ENCODE results near the gene NEDD4L. TPM values are rescaled to one million over a fixed set of nuclear protein-coding genes. Genes with fewer than 3 reads are reported as not detected.
"Not testable (repeated sequence)": the region's sequence is repeated elsewhere in the genome, so short reads cannot be mapped to it uniquely, and the experiment has no call there.

The NEDD4L gene
- total RNA-seq, 1 donor from 2014 or later = 55.3 TPM

- peak; percentile 29 for DNase-seq
These were observed 385.4 kb downstream of the NEDD4L start for GRCh38 chr18:58429442-58429841.

- DNase-seq = no peak
These were observed 387.2 kb downstream of the NEDD4L start for GRCh38 chr18:58431215-58431614.

DNA sequence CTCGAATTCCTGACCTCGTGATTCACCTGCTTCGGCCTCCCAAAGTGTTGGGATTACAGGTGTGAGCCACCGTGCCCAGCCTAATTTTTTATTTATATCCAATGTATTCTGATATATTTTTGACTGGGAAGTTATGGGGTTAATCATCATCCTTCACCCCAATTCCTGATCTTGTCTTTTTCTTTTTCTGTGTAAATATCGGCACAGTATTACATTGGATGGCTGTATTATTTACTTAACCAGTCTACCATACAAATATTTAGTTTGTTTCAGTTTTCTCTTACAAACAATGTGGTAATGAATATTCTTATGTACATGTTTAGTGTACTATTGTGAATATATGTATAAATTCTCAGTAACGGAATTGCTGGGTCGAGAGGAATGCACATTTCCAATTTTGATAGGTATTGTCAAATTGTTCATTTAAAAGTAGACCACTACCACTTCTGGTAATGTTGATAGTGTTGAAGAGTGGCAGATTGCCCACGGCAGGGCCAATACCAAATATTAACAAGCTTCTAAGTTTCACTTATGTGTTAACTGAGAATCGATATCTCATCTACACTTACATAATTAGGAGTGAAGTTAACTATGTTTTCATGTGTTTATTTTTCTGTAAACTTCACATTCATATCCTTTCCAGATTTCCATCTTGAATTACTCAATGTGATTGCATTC is 388.2 kb downstream of the NEDD4L start:
- DNase-seq = no peak

- not testable (repeated sequence) for DNase-seq
These were observed 391.4 kb downstream of the NEDD4L start for GRCh38 chr18:58435221-58436005.

DNA sequence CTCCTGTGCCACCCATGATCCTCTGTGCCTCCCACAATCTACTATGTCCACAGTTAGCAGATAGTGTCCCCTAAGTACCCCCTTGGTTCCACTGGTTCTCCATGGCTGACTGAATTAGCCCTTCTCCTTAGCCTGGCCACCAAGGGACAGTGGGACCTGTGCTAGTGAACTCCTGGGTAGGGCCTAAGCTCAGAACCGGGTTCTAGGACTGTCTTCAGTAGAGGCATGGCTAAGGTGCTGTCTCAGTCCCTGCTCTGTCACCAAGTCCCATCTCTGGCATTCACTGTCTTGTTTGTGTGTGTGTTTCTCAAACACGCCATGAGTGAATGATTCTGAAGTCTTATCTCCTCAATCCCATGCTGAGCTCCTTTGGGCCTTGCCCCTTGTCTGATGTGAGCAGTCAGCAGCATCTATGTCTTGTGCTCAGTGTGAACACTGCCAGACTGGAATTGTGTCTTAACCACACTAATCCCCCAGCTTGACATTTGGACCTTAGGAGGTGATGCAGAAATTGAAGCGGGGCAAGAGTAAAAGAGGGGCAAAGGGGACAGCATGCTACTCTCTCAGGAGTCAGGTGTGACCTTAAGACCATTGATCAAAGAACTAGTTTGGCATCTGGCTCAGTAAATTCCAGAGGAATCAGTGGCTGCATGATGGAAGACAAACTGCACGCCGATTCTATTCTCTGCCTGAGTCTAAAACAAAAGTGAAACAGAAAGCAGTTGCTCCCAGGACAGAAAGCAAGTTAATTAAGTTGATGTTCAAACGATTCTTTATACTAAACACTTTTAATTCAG is 394.3 kb downstream of the NEDD4L start:
- DNase-seq = peak; percentile 32

- DNase-seq = no peak
These were observed 394.9 kb downstream of the NEDD4L start for GRCh38 chr18:58438958-58439300.

DNA sequence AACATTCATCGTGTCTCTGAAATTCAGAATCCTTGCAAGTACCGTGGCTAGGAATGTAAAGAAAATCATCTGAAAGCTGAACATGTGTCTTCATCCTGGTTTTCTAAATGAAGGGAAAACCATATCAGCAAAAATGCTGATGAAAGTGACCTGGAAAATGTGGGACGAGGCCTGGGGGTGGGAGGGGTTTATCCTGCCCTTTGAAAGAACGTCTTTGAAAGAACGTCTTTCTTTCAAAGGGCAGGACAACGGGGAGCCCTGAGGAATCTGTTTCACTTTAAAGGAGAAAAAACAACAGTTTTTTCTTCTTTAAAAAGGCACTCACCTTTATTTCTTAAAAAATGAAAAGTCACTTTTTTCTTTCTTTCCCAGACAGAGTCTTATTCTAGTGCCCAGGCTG is 399.6 kb downstream of the NEDD4L start:
- no peak for DNase-seq

DNA sequence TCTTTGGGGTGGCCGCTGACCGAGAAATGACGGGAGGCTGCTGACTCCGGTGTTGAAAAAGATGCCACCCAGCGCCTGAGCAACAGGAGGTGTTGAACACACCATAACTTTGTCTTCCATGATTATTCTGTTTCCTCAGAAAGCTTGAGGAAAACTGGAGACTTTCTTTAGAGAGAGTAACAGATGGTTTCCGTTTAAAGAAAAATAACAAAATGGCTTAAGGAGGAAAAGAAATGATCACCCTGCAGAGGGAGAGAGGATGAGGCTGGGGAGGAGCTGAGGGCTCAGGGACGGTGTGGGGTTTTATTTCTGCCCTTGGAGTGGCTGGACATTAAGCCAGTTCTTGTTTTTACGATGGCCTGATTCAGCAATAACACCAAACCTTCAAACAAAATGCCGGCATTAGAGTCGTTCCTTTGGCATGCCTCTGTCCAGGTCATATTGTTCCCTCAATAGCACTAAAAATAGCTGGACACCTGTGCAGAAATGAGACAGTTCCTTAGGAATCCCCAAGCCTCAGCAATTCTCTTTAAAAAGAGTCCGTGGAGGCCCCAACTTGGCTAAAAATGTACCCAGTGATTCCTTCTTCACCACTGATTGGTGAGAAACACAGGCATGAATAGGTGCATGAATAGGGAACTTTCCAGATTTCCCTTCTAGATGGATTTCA is 402.5 kb downstream of the NEDD4L start:
- peak; percentile 57 for DNase-seq

DNA sequence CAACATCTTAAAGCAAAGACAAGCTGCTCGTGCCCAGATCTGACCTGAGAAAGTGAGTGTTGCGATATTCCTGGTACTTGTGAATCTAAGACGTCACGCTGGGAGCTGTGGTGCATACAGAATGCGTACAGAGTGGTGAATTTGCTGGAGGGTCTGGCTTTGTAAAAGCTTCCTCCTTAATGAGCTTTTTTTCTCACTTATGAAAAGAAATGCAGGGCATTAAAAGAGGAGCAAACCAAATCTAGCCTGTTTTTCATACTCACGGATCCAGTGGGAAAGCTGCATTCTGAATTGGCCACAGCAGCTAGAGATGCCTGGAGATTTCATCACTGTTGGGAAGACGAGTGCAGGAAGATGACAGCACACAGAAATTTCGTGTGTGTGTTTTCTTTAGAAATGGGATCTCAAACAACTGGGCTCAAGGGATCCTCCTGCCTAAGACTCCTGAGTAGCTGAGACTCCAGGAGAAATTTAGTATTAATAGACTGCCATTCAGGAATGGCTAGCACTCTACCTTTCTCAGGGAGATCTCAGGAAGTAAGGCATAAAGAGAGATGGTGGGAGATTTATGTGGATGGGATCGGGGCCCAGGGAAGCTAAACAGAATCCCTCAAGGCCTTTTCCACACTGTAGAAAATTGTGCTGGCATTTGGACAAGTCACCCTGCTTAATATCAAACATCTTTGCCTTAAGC is 403.5 kb downstream of the NEDD4L start:
- peak; percentile 61 for DNase-seq

DNA sequence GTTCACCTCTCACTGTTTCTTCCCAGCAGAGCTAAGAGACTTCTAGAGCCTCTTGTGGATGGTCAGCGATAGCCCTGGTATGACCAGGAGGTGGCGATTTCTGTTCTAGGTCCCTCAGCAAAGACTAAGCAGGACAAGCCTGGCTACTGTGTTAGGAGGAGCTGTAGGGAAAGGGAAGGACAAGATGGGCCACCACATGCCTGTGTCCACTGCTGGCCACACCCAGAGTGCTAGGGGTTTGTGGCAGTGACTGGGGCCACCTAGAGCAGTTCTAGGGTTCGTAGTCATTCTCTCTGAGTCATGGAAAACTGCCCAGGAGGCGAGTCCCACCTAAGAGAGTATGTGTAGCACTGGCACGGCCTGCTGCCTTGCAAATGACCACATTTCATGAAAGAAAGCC is 405.4 kb downstream of the NEDD4L start:
- DNase-seq = no peak

Small RNA genes lying within 50 kb of the gene (small RNA-seq; reads per million reads assigned to genes)
- gene HMGN1P30 (ENCODE audit: low replicate concordance) = not detected
- not detected for gene MIR3591 (ENCODE audit: low replicate concordance)

Other genes with a start within 250 kb of the NEDD4L start
- 16.6 TPM for gene ATP8B1, start 240.9 kb upstream of the NEDD4L start, total RNA-seq